Stimulated activated naive CD8-positive, alpha-beta T cell treated with anti-CD3 and anti-CD28 coated beads, Interleukin-15, Interleukin-2, amounts not matched to agents 100 U/mL and 50 U/mL, for 24 hours (primary cell): Measurements from ENCODE around the gene CFP.
"Not testable (repeated sequence)": the region's sequence is repeated elsewhere in the genome, so short reads cannot be mapped to it uniquely, and the experiment has no call there.

Experiments used
- ATAC-seq: fragments of 150-1000 bp; cut with Tn5 transposase; one replicate; pipeline ENCODE4 v1.10.0; 2021
- DNase-seq: peaks from one replicate; pipeline ENCODE4 v3.0.0; 2021

The CFP gene

DNA sequence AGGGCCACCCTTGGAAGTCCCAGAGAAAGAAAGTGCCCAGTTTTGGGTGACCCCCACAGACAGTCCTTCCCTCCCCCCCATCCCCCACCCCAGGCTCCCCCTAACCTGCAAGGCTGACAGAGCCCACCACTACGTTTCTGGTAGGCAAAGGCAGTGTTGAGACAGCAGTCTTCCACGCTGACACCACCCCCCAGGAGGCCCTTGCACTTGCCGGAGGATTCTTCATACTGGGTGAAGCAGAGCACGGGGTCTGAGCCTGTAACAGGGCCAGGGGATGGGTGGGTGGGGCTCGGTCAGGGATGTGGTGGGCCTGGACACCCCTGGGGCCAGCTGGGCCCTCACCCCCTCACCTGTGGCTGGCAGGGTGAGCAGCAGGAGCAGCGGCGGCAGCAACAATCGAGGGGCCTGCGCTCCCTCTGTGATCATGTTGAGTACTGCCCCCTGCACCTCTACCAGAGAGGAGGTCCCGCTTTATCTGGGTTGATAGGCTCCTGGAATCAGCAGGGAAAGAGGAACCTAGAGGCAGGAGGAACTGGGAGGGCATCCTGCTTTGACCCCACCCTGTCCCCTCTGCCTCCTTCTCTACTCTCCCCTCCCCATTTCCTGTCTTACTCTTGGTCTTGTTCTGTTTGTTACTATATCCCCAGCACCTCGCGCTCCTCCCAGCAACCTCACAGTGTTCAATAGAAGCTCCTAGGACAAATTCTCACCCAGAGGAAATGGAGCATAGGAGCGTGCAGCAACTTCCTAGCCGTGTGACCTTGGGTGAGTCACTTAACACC lies at the start of gene CFP:
TSS of gene CFP (minus strand) at position 512 of the 782 bp plus-strand sequence. CDS start at position 426, 86 bp downstream.
- DNase-seq, result no peak
- ATAC-seq, result peak; percentile 21

DNA sequence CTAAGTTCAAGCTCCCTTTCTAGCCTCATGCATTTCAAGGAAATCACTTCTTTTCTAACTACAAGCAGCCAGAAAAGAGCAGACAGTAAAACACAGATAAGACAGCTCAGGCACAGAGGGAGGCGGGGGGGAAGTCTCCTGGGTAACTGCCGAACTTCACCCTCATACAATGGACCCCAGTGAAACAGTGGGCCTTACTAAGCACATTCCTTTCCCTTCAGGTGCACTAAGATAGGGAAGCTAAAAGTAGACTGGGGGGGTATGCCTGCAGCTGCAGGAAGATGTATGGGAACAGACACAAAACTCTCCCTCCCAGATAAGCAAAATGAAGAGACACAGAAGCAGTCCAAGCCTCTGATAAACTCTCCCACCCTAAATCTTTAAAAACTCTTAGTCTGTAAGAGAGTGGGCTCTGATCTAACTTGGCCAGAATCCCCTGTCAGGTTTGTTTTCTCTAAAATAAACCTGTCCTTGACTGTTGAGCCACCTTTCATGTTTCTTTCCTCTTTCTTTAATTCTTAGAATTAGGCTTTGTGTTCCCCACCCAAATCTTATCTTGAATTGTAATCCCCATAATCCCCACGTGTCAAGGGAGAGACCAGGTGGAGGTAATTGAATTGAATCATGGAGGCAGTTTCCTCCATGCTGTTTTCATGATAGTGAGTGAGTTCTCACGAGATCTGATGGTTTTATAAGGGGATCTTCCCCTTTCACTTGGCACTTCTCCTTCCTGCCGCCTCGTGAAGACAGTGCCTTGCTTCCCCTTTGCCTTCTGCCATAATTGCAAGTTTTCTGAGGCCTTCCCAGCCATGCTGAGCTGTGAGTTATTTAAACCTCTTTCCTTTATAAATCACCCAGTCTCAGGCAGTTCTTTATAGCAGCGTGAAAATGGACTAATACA lies 46.5 kb upstream of the CFP start:
- not testable (repeated sequence) for ATAC-seq

DNA sequence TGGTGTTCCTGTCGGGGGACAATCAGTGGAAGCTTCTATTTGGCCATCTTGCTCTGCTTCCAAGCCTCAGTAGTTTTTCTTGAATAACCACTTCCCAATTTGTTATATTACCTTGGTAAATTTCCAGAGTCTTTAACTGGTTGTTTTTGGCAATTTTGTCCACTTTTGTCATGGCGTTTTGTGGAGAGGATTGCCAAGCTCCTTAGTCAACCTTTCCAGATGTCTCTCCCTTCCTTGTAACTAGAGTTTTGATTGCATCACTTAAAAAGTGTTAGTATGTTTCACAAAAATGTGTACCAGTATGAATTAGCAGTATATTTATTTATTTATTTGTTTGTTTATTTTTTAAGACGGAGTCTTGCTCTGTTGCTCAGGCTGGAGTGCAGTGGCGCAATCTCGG lies 45.0 kb upstream of the CFP start:
- DNase-seq (no peak), ATAC-seq (no peak)

More for the DNA sequence above, 46.5 kb upstream of the CFP start:
- not testable (repeated sequence) for DNase-seq

DNA sequence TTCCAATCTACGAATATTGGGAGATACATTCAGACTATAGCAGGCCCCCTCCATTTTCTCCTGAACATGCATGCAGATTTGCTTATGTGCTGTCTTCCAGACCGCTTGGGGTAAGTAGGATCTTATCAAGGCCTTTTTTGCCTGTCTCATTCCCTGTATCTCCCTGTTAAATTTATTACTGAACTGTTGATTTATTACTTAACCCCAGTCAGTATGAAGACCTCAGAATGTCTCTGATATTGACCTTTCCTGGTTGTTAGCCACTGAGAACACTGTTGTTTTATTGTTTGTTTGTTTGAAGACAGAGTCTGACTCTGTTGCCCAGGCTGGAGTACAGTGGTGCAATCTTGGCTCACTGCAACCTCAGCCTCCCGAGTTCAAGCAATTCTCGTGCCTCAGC lies 36.1 kb upstream of the CFP start:
- not testable (repeated sequence) for ATAC-seq, DNase-seq

DNA sequence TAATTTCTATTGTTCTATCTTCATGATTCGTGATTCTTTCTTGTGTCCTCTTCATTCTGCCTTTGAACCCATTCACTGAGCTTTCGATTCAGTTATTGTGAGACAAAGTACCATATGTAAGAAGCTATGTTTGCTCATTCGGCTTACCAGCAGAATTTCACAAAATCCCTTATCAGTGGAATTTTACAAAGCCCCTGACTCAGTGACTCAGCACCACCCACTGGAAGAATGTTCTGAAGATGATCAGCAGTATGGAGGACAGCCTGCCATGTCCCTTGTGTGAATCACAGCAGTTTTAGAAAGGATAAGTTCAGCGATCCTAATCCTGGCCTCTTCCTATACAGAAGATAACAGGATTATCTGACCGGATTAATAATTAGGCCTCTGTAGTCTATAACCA lies 35.0 kb upstream of the CFP start:
- ATAC-seq, result no peak
- no peak for DNase-seq

DNA sequence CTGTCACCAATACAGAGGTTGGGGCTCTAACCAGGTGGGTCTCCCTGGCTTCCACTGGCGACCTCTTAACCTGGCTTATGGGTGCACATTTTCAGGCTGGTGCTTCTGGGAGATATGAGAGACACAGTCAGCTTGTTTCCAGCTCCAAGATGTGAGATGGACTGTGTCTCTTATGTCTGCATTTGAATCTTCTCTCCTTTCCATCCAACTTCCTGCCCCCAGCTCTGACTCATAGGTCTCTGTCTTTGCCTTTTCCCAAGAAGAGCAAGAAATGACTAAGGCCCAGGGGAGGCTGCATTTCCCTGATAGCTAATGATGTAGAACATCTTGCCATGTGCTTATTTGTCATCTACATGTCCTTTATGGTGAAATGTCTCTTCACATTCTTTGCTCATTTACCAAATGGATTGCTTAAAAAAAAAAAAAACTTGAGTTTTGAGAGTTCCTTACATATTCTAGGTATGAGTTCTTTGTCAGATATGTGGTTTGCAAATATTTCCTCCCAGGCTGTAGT lies 32.5 kb upstream of the CFP start:
- peak; percentile 55 for ATAC-seq

DNA sequence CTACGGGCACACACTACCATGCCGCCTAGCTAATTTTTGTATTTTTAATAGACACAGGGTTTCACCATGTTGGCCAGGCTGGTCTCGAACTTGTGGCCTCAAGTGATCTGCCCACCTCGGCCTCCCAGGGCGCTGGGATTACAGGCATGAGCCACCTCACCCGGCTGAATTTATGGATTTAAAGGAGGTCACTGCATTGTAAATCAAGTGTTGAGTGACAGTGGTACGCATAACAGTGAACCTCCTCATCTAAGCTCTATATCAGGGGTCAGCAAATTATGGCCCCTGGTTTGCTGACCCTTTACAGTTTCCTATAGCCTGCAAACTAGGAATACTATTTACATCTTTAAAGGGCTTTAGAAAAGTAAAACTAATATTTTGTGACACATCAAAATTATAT lies 31.8 kb upstream of the CFP start:
- ATAC-seq, result no peak
- DNase-seq, result no peak

More for the DNA sequence above, 32.5 kb upstream of the CFP start:
- peak; percentile 54 for DNase-seq

DNA sequence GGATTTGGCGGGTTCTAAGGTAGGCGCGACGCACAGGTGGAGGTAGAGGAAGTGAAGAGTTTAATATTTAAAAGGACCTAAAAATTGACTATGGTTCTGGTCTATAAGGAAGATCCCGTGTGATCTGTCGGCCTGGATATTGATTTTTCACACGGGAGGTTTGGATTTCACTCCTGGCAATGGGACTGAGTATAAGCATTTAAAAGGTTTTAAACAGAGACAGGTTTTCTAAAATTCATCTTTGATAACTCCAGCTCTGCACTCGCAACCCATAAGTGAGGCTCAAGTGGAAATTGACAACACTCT lies 29.6 kb upstream of the CFP start:
- DNase-seq (no peak), ATAC-seq (no peak)

DNA sequence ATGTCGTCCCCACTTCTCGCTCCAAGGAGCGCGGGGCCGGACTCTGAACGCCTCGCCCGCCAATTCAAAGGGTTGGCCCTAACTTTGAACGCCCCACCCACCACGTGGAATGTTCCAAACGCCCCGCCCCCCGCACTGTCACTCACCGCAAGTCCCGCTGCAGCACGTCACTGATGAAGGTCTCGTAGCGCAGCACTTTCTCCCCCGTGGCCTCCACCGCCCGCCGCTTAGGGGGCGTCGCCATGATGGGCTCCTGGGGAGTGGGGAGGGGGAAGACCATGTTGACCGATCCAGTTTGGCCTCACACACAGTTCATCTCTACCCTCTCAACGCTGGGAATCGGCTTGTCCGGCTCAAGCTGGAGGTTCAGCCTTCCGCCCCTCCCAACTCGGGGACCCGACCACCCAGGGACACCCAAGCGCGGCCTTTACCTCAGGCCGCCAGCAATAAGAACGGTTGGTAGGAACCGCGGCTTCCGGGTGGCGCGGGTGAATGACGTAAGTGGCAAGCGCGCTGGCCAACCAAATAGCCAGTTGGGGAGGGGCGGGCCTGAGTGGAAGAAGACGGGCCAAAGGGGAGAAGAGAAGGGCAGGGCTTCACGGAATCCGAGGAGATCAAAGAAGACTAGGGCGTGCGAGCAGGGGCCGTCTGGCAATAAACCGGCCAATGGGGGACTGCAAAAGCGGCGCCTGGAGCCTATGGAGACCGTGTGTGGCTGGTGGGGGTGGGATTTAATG lies 29.1 kb upstream of the CFP start, which contains the start of gene UXT:
TSS of gene UXT (minus strand) at position 497 of the 737 bp plus-strand sequence. CDS start at position 244, 253 bp downstream.
- DNase-seq (peak; percentile 92), ATAC-seq (peak; percentile 88)

DNA sequence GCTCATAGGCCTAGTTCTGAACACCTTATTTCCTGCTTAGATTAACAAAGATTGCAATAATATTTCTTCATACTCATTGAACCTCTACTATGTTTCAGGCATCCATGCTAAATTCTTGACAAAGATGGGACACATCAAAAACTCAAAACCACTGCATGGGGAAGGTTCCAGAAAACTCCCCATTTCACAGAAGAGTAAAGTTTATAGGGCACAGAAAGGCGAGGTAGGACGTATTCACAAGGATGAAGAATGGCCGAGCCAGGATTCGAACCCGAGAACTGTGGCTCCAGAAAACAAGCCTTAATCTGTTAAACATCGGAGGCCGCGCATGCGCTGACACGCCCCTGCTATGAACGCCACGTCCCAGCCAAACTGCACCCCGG lies 28.6 kb upstream of the CFP start:
- DNase-seq (no peak), ATAC-seq (no peak)

DNA sequence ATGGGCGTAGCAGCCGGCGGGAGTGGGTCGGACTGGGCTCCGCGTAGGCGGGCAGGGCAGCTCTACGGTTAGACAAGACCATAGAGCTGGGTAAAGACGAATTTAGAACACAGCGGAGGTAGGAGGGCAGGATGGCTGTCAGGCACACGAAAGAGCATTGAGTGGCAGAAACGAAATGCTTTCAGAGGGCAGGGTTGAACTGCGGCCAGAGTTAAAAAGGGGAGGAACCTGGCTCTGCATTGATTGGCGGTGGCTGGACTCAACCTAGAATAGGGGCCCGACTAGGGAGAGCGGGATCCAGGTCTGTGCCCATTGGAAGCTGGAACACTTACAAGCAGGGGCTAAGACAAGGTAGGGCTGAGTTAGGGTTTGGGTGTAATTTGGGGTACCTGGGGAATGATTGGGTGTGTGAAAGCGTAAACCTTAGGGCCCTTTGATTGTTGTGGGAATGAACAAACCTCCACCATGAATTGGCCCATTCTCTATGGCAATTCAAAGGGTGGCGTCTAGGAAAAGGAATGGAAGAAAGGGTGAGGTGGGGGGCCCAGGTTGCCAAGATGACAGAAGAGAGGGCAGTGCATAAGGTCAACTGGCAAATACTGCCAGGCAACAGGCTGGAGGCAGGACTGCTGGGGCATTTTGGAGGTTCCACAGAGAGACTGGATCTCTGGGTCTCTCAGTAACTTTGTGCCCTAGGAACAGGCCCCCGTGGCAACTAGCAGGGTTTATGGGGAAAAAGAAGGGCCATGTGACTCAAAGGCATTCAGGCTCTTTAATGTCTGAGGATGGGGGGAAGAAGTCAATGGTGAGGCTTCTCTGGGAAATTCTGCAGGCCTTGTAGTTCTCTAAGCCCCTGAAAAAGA lies 21.5 kb upstream of the CFP start:
- no peak for ATAC-seq
- DNase-seq, result no peak

DNA sequence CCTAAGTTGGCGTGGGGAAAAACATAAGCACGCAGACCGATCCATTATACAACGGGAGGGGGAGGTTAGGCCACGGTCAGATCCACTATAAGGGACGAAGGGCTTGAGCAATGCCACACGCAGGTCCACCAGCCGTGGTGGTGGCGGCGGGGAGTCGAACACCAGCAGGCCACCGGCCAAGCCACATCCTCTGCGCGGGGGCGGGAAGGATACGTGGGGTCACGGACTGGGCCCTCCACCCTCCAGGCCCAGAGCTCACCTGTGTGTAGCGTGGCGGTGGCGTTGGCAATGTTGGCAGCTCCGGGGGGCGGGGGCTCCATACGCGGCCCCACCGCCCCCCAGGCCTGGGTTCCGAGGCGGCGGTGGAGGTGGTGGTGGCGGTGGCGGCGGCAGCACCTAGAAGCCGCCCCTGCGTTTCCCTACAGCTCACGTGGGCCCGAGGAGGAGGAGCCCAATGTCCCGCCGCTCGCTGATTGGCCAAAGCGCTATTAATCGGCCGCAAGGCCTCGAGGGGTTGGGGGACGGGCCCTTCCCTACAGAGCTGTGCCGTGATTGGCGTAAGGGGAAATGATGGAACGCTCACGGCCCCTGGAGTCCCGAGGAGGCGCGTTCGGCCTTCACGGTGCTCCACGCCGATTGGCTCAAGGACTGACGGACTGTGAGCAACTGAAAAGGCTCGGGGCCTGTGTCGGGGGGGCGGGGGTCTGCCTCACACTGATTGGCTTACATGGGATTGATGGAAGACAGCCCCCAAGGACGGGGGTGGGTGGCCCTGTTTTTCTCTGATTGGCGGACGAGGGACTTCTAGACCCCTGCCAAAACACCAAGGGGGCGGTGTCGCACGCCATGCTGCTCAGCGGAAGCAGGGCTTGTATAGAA lies 20.7 kb upstream of the CFP start, which contains the start of gene ELK1:
TSS of gene ELK1 (minus strand) at position 400 of the 879 bp plus-strand sequence. CDS start 9,122 bp downstream, outside the sequence.
- DNase-seq, result peak; percentile 85
- ATAC-seq, result peak; percentile 96

DNA sequence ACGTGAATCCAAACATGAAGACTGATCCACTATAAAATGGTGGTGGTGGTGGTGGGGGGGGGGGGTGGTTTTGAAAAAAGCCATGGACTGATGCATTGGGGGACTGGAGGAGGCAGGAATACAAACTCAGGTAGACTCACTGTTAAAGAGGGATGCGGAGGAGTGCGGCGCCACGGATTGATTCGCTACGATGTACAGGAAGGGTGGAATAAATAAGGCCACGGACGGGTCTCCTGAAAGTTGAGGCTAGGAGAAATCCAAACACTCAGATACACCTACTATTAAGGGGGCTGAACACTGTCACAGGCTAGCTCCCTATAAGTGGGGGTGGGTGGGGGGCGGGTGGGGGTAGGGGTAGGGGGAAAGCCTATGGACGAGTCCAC lies 20.0 kb upstream of the CFP start:
- ATAC-seq (no peak), DNase-seq (no peak)

DNA sequence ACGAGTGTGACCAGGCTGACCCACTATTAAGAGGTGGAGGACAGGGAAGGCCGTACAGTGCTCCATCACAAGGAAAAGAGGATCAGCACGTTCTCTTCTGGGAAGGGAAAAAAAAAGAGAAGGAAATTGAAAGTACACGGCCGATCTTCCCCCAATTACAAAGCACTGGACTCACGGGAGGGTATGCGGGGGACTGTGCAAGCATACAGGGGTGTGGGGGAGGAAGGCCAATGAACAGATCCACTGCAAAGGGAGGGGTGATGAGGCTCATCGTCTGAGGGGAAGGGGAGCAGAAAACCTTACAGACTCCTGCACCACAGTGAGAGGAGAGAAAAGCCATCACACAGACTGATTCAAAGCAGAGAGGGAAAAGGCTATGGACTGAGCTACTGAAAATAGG lies 19.5 kb upstream of the CFP start:
- DNase-seq, result no peak
- ATAC-seq, result no peak

DNA sequence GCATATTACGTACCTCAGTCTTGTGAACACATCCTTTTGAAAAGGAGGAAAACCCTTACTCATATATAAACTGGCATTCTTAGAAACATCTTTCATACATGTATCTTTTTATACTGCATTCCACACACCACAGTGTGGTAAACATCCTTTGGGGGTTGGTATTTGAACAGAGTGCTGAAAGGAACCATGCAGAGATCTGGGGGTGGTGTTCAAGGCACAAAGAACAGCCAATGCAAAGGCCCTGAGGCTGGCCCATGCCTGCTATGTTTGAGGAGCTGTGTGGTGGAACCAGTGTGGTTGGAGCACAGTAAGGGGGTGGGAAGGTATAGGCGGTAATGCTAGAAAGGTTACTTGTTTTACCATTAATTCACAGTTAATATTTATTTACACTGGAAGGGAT lies 18.6 kb upstream of the CFP start:
- DNase-seq, result no peak
- no peak for ATAC-seq

DNA sequence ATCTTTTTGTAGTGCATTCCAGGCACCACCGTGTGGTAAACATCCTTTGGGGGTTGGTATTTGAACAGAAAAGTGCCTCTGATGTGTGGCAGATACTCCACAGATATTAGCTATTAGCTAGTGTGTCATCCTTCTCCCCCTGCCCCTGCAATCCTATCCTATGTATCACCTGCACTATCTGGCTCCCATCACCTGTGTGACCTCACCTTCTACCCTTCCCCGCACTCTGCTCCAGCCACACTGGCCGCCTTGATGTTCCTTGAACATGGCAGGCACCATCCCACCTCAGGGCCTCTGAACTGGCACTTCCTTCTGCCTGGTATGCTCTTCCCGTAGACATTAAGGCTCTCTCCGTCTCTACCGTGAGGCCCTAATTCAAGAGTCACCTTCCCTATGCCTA lies 16.9 kb upstream of the CFP start:
- DNase-seq (no peak), ATAC-seq (no peak)

DNA sequence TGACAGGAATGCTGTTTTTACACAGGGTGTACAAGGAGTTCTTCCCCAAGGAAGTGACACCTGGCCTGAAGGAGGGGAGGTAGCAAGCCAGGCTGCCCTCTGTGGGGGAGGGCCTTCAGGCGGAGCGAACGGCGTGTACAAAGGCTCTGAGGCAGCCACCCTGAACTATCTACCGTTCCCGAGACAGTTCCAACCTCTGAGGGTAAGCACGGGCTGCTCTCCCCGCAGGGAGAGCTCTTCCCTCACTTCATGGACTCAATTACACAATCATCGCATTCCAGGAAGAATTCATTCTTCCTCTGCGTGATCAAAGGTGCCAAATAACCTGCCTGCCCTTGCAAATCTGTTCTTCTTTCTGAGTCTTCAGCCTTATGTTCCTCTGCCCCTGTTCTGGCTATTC lies 15.8 kb upstream of the CFP start:
- ATAC-seq, result no peak

DNA sequence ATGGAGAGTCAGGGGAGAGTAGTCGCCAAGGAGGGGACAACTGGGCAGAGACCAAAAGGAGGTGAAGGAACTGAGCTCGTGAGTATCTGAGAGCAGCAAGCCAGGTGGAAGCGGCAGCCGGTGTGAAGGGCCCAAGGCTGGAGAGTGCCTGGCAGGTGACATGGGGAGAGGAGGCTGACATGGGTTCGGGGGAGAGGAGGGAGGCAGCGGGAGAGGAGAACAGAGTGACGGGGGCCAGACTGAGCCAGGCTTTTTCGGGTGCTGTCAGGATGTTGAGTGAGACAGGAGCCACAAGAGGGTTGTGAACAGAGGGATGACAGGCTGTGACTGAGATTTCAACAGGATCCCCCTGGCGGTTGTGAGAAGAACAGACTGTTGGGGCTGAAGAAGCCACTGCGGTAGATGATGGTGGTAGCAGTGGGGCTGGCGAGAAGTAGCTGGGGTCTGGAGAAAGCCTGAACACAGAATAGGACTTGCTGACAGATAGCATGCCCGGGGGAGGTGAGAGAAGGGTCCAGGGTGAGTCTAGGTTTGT lies 14.9 kb upstream of the CFP start:
- no peak for ATAC-seq
- no peak for DNase-seq

More for the DNA sequence above, 15.8 kb upstream of the CFP start:
- DNase-seq, result no peak

DNA sequence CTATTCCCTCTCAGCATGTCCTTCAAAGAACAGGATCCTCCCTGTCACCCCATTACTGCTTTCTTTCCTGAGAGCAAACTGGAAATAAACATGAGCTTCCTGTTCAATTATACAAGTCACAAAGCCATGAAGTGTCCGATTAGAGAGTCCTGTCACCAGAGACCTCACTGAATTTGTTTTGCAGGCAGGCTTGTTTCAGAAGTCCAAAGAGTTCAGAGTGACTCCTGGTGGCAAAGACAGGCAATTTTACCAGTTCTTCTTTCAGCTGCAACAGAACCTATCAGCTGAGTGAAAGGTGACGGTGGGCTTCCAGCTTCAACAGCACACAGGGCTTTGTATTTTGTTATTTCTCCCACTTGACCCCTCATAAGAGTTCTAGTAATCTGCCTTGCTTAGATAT lies 14.2 kb upstream of the CFP start:
- DNase-seq (no peak), ATAC-seq (no peak)

DNA sequence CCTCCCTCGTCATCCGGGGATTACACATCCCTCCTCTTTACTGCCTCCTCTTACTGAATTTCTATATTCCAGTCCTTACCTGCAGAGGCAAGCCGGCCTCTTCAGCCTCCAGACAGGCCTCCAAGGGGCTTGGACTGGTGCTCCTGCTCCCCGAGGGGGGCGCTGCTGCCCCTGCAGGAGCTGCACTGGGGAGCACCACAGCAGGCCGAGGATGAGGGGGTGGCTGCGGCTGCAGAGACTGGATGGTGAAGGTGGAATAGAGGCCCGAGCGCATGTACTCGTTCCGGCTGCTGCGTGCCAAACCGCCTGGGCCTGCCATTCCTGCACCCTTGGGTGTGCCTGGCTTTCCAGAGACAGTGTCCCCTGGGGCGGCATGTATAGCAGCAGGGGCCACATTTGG lies 9.1 kb upstream of the CFP start:
- no peak for DNase-seq
- no peak for ATAC-seq
